Endothelial cell of umbilical vein (primary cell): ENCODE data around the gene TXNRD2. TPM values are rescaled to one million over a fixed set of nuclear protein-coding genes. Genes with fewer than 3 reads are reported as not detected.

Experiments
- BruUV-seq: library from RNA; stranded (reverse); fragments of 400-500 nt; replicated peaks from 2 replicates; lab custom pipeline; 2021; lab: Mats Ljungman, UMichigan
- CTCF ChIA-PET: fragments of 300-600, 350-600 bp; sonication (Branson Sonifier 250); formaldehyde crosslinking; loops from one replicate; lab custom pipeline; 2021; ENCODE audit warnings: antibody characterized with exemption, inconsistent platforms; lab: Charles Lee
- POLR2A ChIA-PET: fragments of 300-600, 350-600 bp; sonication (Branson Sonifier 250); formaldehyde crosslinking; loops from one replicate; lab custom pipeline; 2021; ENCODE audit warnings: antibody characterized with exemption, inconsistent platforms; lab: Charles Lee
- DNase-seq: peaks from one replicate; pipeline ENCODE4 v3.0.0-alpha.2; 2011; ENCODE audit warnings: low read depth, low spot score
- FAIRE-seq: peaks from 2 replicates; lab custom pipeline; 2011; peaks lifted over from hg19 to GRCh38; lab: Jason Lieb, UNC
- H2AFZ ChIP-seq: 2 replicates; pipeline ENCODE4 v1.6.0; 2012; ENCODE audit warnings: low read depth, low read length, control low read depth, inconsistent platforms
- H3K27ac ChIP-seq: 2 replicates; pipeline ENCODE4 v1.5.1; 2011; ENCODE audit warnings: low read depth, mild to moderate bottlenecking, control low read depth, low read length, moderate library complexity; ENCODE audit not compliant: insufficient read depth
- H3K27me3 ChIP-seq, 2 experiments: 2 replicates each; pipeline versions ENCODE4 v1.6.0 to v1.6.1; 2011; ENCODE audit warnings: low read length in 2 of 2, mixed read lengths in 1 of 2; ENCODE audit not compliant: control insufficient read depth in 2 of 2, insufficient read depth in 2 of 2
- H3K36me3 ChIP-seq, 2 experiments: 2 replicates in 1 of 2; 3 replicates in 1 of 2; pipeline ENCODE4 v1.5.1; 2011; ENCODE audit warnings: low read length in 2 of 2, mild to moderate bottlenecking in 1 of 2, moderate library complexity in 1 of 2; ENCODE audit not compliant: control insufficient read depth in 2 of 2, insufficient read depth in 2 of 2; ENCODE audit errors: extremely low read depth in 1 of 2
- H3K4me1 ChIP-seq: 3 replicates; pipeline ENCODE4 v1.5.1; 2011; ENCODE audit warnings: mild to moderate bottlenecking, low read length; ENCODE audit not compliant: control insufficient read depth, insufficient read depth; ENCODE audit errors: extremely low read depth
- H3K4me2 ChIP-seq: 2 replicates; pipeline ENCODE4 v1.6.1; 2011; ENCODE audit warnings: low read length, control low read depth, mixed read lengths; ENCODE audit not compliant: insufficient read depth
- H3K4me3 ChIP-seq, 3 experiments: fragments of 200-600 bp in 1 of 3; sonication (generic), shearing (Covaris generic) in 1 of 3; replicated peaks in 1 of 3; 2 replicates each; pipeline ENCODE4 v1.5.1; 2011 to 2016; ENCODE audit warnings: control low read depth in 3 of 3, low read length in 3 of 3, mild to moderate bottlenecking in 2 of 3, inconsistent platforms in 1 of 3, low read depth in 1 of 3, moderate library complexity in 1 of 3; ENCODE audit not compliant: insufficient read depth in 1 of 3
- H3K79me2 ChIP-seq: 2 replicates; pipeline ENCODE4 v1.6.0; 2012; ENCODE audit warnings: low read length, inconsistent platforms; ENCODE audit not compliant: control insufficient read depth, insufficient read depth
- H3K9ac ChIP-seq: replicated peaks from 2 replicates; pipeline ENCODE3; 2011; ENCODE audit warnings: low read length, control low read depth; ENCODE audit not compliant: insufficient read depth; ENCODE audit errors: extremely low read depth
- H3K9me1 ChIP-seq: replicated peaks from 3 replicates; pipeline ENCODE4 v1.6.0; 2011; ENCODE audit warnings: mild to moderate bottlenecking, low read length; ENCODE audit not compliant: control insufficient read depth, insufficient read depth; ENCODE audit errors: extremely low read depth
- H3K9me3 ChIP-seq: replicated peaks from 2 replicates; pipeline ENCODE4 v1.5.1; 2012; ENCODE audit warnings: low read length, inconsistent platforms; ENCODE audit not compliant: control insufficient read depth, insufficient read depth
- H4K20me1 ChIP-seq: replicated peaks from 2 replicates; pipeline ENCODE3; 2011; ENCODE audit warnings: mild to moderate bottlenecking, low read length; ENCODE audit not compliant: control insufficient read depth, insufficient read depth; ENCODE audit errors: extremely low read depth
- EZH2 ChIP-seq: IDR thresholded peaks from 2 replicates; pipeline ENCODE4 v1.6.1; 2012; ENCODE audit warnings: borderline replicate concordance, low read depth, mild to moderate bottlenecking, moderate library complexity, low read length, inconsistent platforms; ENCODE audit not compliant: severe bottlenecking
- FOS ChIP-seq: IDR thresholded peaks from 2 replicates; pipeline ENCODE4 v1.6.1; 2011; ENCODE audit warnings: mild to moderate bottlenecking, low read length, moderate library complexity, borderline replicate concordance; ENCODE audit not compliant: insufficient read depth
- GATA2 ChIP-seq: IDR thresholded peaks from 2 replicates; pipeline ENCODE4 v1.7.0; 2011; ENCODE audit warnings: low read depth, mild to moderate bottlenecking, moderate library complexity, mixed read lengths, low read length; ENCODE audit not compliant: insufficient read length, insufficient read depth
- JUN ChIP-seq: IDR thresholded peaks from 2 replicates; pipeline ENCODE4 v1.6.1; 2011; ENCODE audit warnings: borderline replicate concordance, low read depth; ENCODE audit not compliant: insufficient read length, insufficient read depth
- MYC ChIP-seq: IDR thresholded peaks from one replicate; pipeline ENCODE4 v1.6.1; 2011; ENCODE audit warnings: mild to moderate bottlenecking, low read depth, low read length
- POLR2A ChIP-seq: IDR thresholded peaks from 2 replicates; pipeline ENCODE4 v1.6.1; 2012; ENCODE audit warnings: low read depth, mild to moderate bottlenecking, control low read depth, low read length
- POLR2AphosphoS5 ChIP-seq: IDR thresholded peaks from 2 replicates; pipeline ENCODE4 v1.6.1; 2012; ENCODE audit warnings: low read depth, mild to moderate bottlenecking, control low read depth, low read length, moderate library complexity; ENCODE audit not compliant: insufficient read depth
- dilution Hi-C: fragments of 300-500 bp; cut with MboI; formaldehyde crosslinking; loops from one replicate; pipeline ENCODE4 v1.15.0; 2019; ENCODE audit warnings: low sequenced_read_pairs; ENCODE audit not compliant: extremely low pct_ligation_motif_present
- intact Hi-C: fragments of 100-400 bp; cut with micrococcal nuclease; formaldehyde crosslinking; loops from one replicate; pipeline ENCODE4 v1.10.0; 2022
- polyA plus RNA-seq, 4 experiments: library from polyadenylated mRNA; depleted of rRNA in 3 of 4; stranded (reverse) in 3 of 4; unstranded in 1 of 4; fragments of >200 nt; gene quantifications; 2 replicates each; pipeline versions ENCODE4 v1.2.1 to v1.2.3, GENCODE V29; 2011 to 2012; ENCODE audit warnings: missing spikeins in 1 of 4
- total RNA-seq: library from RNA; stranded (reverse); gene quantifications from 2 replicates; pipeline ENCODE4 v1.2.3, GENCODE V29; 2021
- TF ChIP-seq, protein P1 (sequence below), 2 donors: IDR thresholded peaks; 1 replicate in 1 of 2; 2 replicates in 1 of 2; pipeline ENCODE4 v1.5.1; 2011; ENCODE audit warnings: low read length in 2 of 2, mild to moderate bottlenecking in 2 of 2, moderate library complexity in 2 of 2, control low read depth in 1 of 2, inconsistent platforms in 1 of 2, low read depth in 1 of 2; ENCODE audit not compliant: insufficient read depth in 1 of 2; ENCODE audit errors: extremely low read depth in 1 of 2
- TF ChIP-seq, protein P2 (sequence below): IDR thresholded peaks from 2 replicates; pipeline ENCODE4 v1.6.1; 2011; ENCODE audit not compliant: insufficient read depth, insufficient read length

Gene TXNRD2
- total and polyA plus RNA-seq, 2 donors (not counting 3 experiments of a cell fraction or from before 2014, with no cell fraction given) = 211 to 440 TPM

DNA sequence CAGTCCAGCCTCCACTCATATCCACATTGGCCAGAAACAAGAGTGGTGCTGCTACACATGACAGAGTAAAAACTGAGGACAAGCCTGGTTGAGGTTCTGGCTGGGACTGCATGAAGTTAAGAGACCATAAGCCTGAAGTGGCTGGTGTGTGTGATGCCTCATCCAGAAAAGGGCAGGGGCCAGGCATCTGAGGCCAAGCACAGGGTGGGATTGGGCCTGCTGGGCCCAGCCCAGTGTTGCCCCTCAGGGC is 49.7 kb upstream of the TXNRD2 start:
- H3K4me1 ChIP-seq = peaks cover 1% of the 10 kb centered on the region
- FAIRE-seq = no peak
- BruUV-seq = no TSS peak

More for the DNA sequence above, 49.7 kb upstream of the TXNRD2 start:
- ChIA-PET POLR2A (no interaction called here), CTCF (interaction anchor here (1.7 to 2.5 kb wide), 3 partner anchors 10 to 24 kb away, joined by 4 to 9 read pairs (median 5); no protein-coding TSS in a partner anchor)
- no peaks in the 10 kb centered on the region for H3K9me3 ChIP-seq
- H3K9me1 ChIP-seq = no peaks in the 10 kb centered on the region
- dilution Hi-C loops (no loop called here), intact Hi-C loops (no loop called here)
- TF ChIP-seq EZH2 = no peak
- TF ChIP-seq JUN = no peak
- no peak for TF ChIP-seq MYC
- TF ChIP-seq, protein P1, sequence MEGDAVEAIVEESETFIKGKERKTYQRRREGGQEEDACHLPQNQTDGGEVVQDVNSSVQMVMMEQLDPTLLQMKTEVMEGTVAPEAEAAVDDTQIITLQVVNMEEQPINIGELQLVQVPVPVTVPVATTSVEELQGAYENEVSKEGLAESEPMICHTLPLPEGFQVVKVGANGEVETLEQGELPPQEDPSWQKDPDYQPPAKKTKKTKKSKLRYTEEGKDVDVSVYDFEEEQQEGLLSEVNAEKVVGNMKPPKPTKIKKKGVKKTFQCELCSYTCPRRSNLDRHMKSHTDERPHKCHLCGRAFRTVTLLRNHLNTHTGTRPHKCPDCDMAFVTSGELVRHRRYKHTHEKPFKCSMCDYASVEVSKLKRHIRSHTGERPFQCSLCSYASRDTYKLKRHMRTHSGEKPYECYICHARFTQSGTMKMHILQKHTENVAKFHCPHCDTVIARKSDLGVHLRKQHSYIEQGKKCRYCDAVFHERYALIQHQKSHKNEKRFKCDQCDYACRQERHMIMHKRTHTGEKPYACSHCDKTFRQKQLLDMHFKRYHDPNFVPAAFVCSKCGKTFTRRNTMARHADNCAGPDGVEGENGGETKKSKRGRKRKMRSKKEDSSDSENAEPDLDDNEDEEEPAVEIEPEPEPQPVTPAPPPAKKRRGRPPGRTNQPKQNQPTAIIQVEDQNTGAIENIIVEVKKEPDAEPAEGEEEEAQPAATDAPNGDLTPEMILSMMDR (IDR thresholded peaks at IDR 0.05; ENCODE audit: extremely low read depth in 1 of 2, insufficient read depth in 1 of 2, low read depth in 1 of 2, low read length in 2 of 2) = no peak
- TF ChIP-seq, protein P2, sequence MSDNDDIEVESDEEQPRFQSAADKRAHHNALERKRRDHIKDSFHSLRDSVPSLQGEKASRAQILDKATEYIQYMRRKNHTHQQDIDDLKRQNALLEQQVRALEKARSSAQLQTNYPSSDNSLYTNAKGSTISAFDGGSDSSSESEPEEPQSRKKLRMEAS = no peak
- no peak for TF ChIP-seq GATA2
- no peak for TF ChIP-seq FOS
- no peak for TF ChIP-seq POLR2A
- no peak for TF ChIP-seq POLR2AphosphoS5
- H3K4me2 ChIP-seq = no peak overlapping the region
- H3K4me3 ChIP-seq = no peak overlapping the region
- no peak overlapping the region for H3K9ac ChIP-seq
- no peak overlapping the region for H2AFZ ChIP-seq
- DNase-seq = no peak
- no peaks in the 10 kb centered on the region for H4K20me1 ChIP-seq
- no peaks in the 10 kb centered on the region for H3K36me3 ChIP-seq
- no peaks in the 10 kb centered on the region for H3K27me3 ChIP-seq
- no peaks in the 10 kb centered on the region for H3K79me2 ChIP-seq
- H3K27ac ChIP-seq = no peak overlapping the region
